CD4-positive, alpha-beta T cell (primary cell): Measurements from ENCODE around the gene DCPS. TPM values are rescaled to one million over a fixed set of nuclear protein-coding genes. Genes with fewer than 3 reads are reported as not detected.

Experiments used
- ATAC-seq: fragments of 200-7000 bp; cut with Tn5 transposase; one replicate; pipeline ENCODE4 v1.10.0; 2022; ENCODE audit warnings: mild to moderate bottlenecking; ENCODE audit not compliant: poor library complexity
- CTCF ChIA-PET: fragments of 350-600 bp; sonication (Branson Sonifier 250); formaldehyde crosslinking; loops from one replicate; lab custom pipeline; 2021; ENCODE audit warnings: antibody characterized with exemption, inconsistent platforms; lab: Charles Lee
- POLR2A ChIA-PET: fragments of 350-600 bp; sonication (Branson Sonifier 250); formaldehyde crosslinking; loops from one replicate; lab custom pipeline; 2021; ENCODE audit warnings: antibody characterized with exemption, inconsistent platforms; lab: Charles Lee
- DNase-seq, 14 experiments: peaks; one replicate each; pipeline ENCODE4 v3.0.0-alpha.2; 2013 to 2020; ENCODE audit warnings: mixed read lengths in 2 of 14
- H3K27ac ChIP-seq, 2 donors: one replicate each; pipeline versions ENCODE4 v1.5.1 to v1.7.0; 2013; ENCODE audit warnings: low read length in 2 of 2, low read depth in 1 of 2, mild to moderate bottlenecking in 1 of 2
- H3K27me3 ChIP-seq, 2 experiments: 1 replicate in 1 of 2; 2 replicates in 1 of 2; pipeline versions ENCODE4 v1.6.1 to v1.7.0; 2013; ENCODE audit warnings: low read length in 2 of 2, control low read depth in 1 of 2, mild to moderate bottlenecking in 1 of 2, moderate library complexity in 1 of 2; ENCODE audit not compliant: insufficient read depth in 2 of 2, control insufficient read depth in 1 of 2
- H3K36me3 ChIP-seq: one replicate; pipeline ENCODE4 v1.6.1; 2013; ENCODE audit warnings: low read length, control low read depth; ENCODE audit not compliant: insufficient read depth
- H3K4me1 ChIP-seq: one replicate; pipeline ENCODE4 v1.6.1; 2013; ENCODE audit warnings: low read length, control low read depth; ENCODE audit not compliant: insufficient read depth
- H3K4me3 ChIP-seq: one replicate; pipeline ENCODE4 v1.5.1; 2013; ENCODE audit warnings: mild to moderate bottlenecking, low read length, moderate library complexity
- H3K9me3 ChIP-seq, 2 experiments: 1 replicate in 1 of 2; 2 replicates in 1 of 2; pipeline versions ENCODE4 v1.6.1 to v1.7.0; 2013; ENCODE audit warnings: low read length in 2 of 2, mild to moderate bottlenecking in 2 of 2, control low read depth in 1 of 2, moderate library complexity in 1 of 2; ENCODE audit not compliant: control insufficient read depth in 1 of 2, insufficient read depth in 1 of 2
- H3K27ac Mint-ChIP-seq: one replicate; pipeline ENCODE4 v1.8.0; 2020; ENCODE audit warnings: mixed read lengths
- H3K27me3 Mint-ChIP-seq: one replicate; pipeline ENCODE4 v1.8.0; 2021; ENCODE audit warnings: mixed read lengths
- H3K36me3 Mint-ChIP-seq: one replicate; pipeline ENCODE4 v1.8.0; 2021; ENCODE audit warnings: low read depth, mixed read lengths
- H3K4me1 Mint-ChIP-seq: one replicate; pipeline ENCODE4 v1.8.0; 2021; ENCODE audit warnings: low read depth, mixed read lengths
- H3K4me3 Mint-ChIP-seq: one replicate; pipeline ENCODE4 v1.8.0; 2020; ENCODE audit warnings: mild to moderate bottlenecking, mixed read lengths
- H3K9me3 Mint-ChIP-seq: one replicate; pipeline ENCODE4 v1.8.0; 2020; ENCODE audit warnings: mixed read lengths
- CTCF ChIP-seq: fragments of 200-600 bp; IDR thresholded peaks from one replicate; pipeline ENCODE4 v1.8.0; 2022; ENCODE audit warnings: antibody characterized with exemption, mild to moderate bottlenecking
- intact Hi-C, 2 experiments: fragments of 100-400 bp; cut with DNase I in 1 of 2; cut with micrococcal nuclease in 1 of 2; formaldehyde crosslinking; loops; one replicate each; pipeline versions ENCODE4 v1.15.1 to v1.9.0; 2023 to 2025; cut with DNase I, micrococcal nuclease
- total RNA-seq, 174 experiments: library from RNA in 2 of 174; stranded (reverse) in 2 of 174; gene quantifications; one replicate each; pipeline ENCODE4 v1.2.3 and lab custom pipeline; 2021 to 2026

The DCPS gene
- total RNA-seq, 2 experiments from 2014 or later = 6.2 to 6.3 TPM

- no peak overlapping the region for H3K27ac Mint-ChIP-seq
- intact Hi-C loops = no loop called here
- Histone ChIP-seq H3K4me1 (peaks cover 3% of the 10 kb centered on the region), H3K27ac (no peak overlapping the region), H3K36me3 (peaks cover 83% of the 10 kb centered on the region), H3K4me3 (no peak overlapping the region), H3K27me3 (no peaks in the 10 kb centered on the region), H3K9me3 (no peaks in the 10 kb centered on the region)
- ATAC-seq (no peak), DNase-seq (no peak)
- no peaks in the 10 kb centered on the region for H3K27me3 Mint-ChIP-seq
- H3K4me1 Mint-ChIP-seq = no peaks in the 10 kb centered on the region
- TF ChIP-seq CTCF = no peak
- CTCF ChIA-PET = no interaction called here
- no peaks in the 10 kb centered on the region for H3K9me3 Mint-ChIP-seq
- peaks cover 77% of the 10 kb centered on the region for H3K36me3 Mint-ChIP-seq
- POLR2A ChIA-PET = no interaction called here
- no peak overlapping the region for H3K4me3 Mint-ChIP-seq
These were observed 37.2 kb downstream of the DCPS start for GRCh38 chr11:126340960-126341606.

- DNase-seq (no peak), ATAC-seq (no peak)
- no peaks in the 10 kb centered on the region for H3K27me3 Mint-ChIP-seq
- H3K4me1 Mint-ChIP-seq = no peaks in the 10 kb centered on the region
- no peak overlapping the region for H3K4me3 ChIP-seq
- peaks cover 80% of the 10 kb centered on the region for H3K36me3 ChIP-seq
- POLR2A ChIA-PET = no interaction called here
- no peak overlapping the region for H3K27ac ChIP-seq
- H3K9me3 Mint-ChIP-seq = no peaks in the 10 kb centered on the region
- no peak for TF ChIP-seq CTCF
- CTCF ChIA-PET = no interaction called here
- H3K4me3 Mint-ChIP-seq = no peak overlapping the region
- intact Hi-C loops = no loop called here
- H3K27me3 ChIP-seq = no peaks in the 10 kb centered on the region
- peaks cover 74% of the 10 kb centered on the region for H3K36me3 Mint-ChIP-seq
- peaks cover under 1% of the 10 kb centered on the region for H3K4me1 ChIP-seq
- no peak overlapping the region for H3K27ac Mint-ChIP-seq
- H3K9me3 ChIP-seq = no peaks in the 10 kb centered on the region
These were observed 37.9 kb downstream of the DCPS start for GRCh38 chr11:126341760-126342161.

GRCh38 chr11:126343051-126343450 lies 39.2 kb downstream of the DCPS start:
- no peak for TF ChIP-seq CTCF
- peaks cover 70% of the 10 kb centered on the region for H3K36me3 Mint-ChIP-seq
- H3K4me3 Mint-ChIP-seq = no peak overlapping the region
- no peak overlapping the region for H3K27ac ChIP-seq
- peaks cover 74% of the 10 kb centered on the region for H3K36me3 ChIP-seq
- H3K4me1 ChIP-seq = no peaks in the 10 kb centered on the region
- H3K27me3 Mint-ChIP-seq = no peaks in the 10 kb centered on the region
- H3K9me3 Mint-ChIP-seq = no peaks in the 10 kb centered on the region
- no peaks in the 10 kb centered on the region for H3K27me3 ChIP-seq
- H3K4me3 ChIP-seq = no peak overlapping the region
- CTCF ChIA-PET = interaction anchor here (0.7 kb wide), 1 partner anchor 1682 kb away, joined by 3 read pairs; no protein-coding TSS in a partner anchor
- POLR2A ChIA-PET = no interaction called here
- no peak overlapping the region for H3K27ac Mint-ChIP-seq
- no peaks in the 10 kb centered on the region for H3K4me1 Mint-ChIP-seq
- intact Hi-C loops = no loop called here
- ATAC-seq (no peak), DNase-seq (no peak)
- H3K9me3 ChIP-seq = no peaks in the 10 kb centered on the region
